Natural killer cell treated with Interleukin-12 subunit alpha and Interleukin-12 subunit beta and Interleukin-15 and Interleukin-18, amount 100 ng/mL, for 72 hours (primary cell): ENCODE results near the gene GRAMD1B. TPM values are rescaled to one million over a fixed set of nuclear protein-coding genes. Genes with fewer than 3 reads are reported as not detected.
"Not testable (repeated sequence)": the region's sequence is repeated elsewhere in the genome, so short reads cannot be mapped to it uniquely, and the experiment has no call there.

ENCODE experiments used
- ATAC-seq, 2 donors: fragments of 150-1000 bp; cut with Tn5 transposase in 1 of 2; sonication (Bioruptor Pico), chemical (Tn5 transposase) in 1 of 2; 2 replicates each; pipeline ENCODE4 v1.10.0; 2021
- DNase-seq: peaks from one replicate; pipeline ENCODE4 v3.0.0; 2022; ENCODE audit warnings: low spot score
- H3K27ac Mint-ChIP-seq, 2 donors: 1 replicate in 1 of 2; 2 replicates in 1 of 2; pipeline ENCODE4 v1.8.0; 2022; ENCODE audit warnings: mixed read lengths in 2 of 2, mild to moderate bottlenecking in 1 of 2, moderate library complexity in 1 of 2
- H3K27me3 Mint-ChIP-seq, 2 donors: 1 replicate in 1 of 2; 2 replicates in 1 of 2; pipeline ENCODE4 v1.8.0; 2022; ENCODE audit warnings: mixed read lengths in 2 of 2
- H3K36me3 Mint-ChIP-seq: one replicate; pipeline ENCODE4 v1.8.0; 2022; ENCODE audit warnings: mixed read lengths
- H3K4me1 Mint-ChIP-seq, 2 donors: 1 replicate in 1 of 2; 2 replicates in 1 of 2; pipeline ENCODE4 v1.8.0; 2022; ENCODE audit warnings: low read depth in 2 of 2, mixed read lengths in 2 of 2, mild to moderate bottlenecking in 1 of 2
- H3K4me3 Mint-ChIP-seq: one replicate; pipeline ENCODE4 v1.8.0; 2022; ENCODE audit warnings: mixed read lengths
- H3K9me3 Mint-ChIP-seq: 2 replicates; pipeline ENCODE4 v1.8.0; 2022; ENCODE audit warnings: mixed read lengths
- total RNA-seq, 2 donors: library from RNA; stranded (reverse); gene quantifications; one replicate each; pipeline ENCODE4 v1.2.3, GENCODE V29; 2022

GRAMD1B gene
- total RNA-seq, 2 donors from 2014 or later = 20.3 to 104 TPM

GRCh38 chr11:123460012-123460700 lies 30.1 kb downstream of the GRAMD1B start:
- H3K27ac Mint-ChIP-seq = no peak overlapping the region
- ATAC-seq (no peak), DNase-seq (no peak)
- H3K4me1 Mint-ChIP-seq = peaks cover 16 to 22% of the 10 kb centered on the region in 2 donors
- no peak overlapping the region for H3K4me3 Mint-ChIP-seq
- H3K27me3 Mint-ChIP-seq = no peaks in the 10 kb centered on the region
- H3K9me3 Mint-ChIP-seq = no peaks in the 10 kb centered on the region
- H3K36me3 Mint-ChIP-seq = no peaks in the 10 kb centered on the region

GRCh38 chr11:123461164-123461563 lies 31.1 kb downstream of the GRAMD1B start:
- no peaks in the 10 kb centered on the region for H3K36me3 Mint-ChIP-seq
- no peak overlapping the region for H3K27ac Mint-ChIP-seq
- no peak for ATAC-seq

GRCh38 chr11:123465667-123466066 lies 35.6 kb downstream of the GRAMD1B start:
- Mint-ChIP-seq H3K4me1 (peaks cover 8 to 26% of the 10 kb centered on the region in 2 donors), H3K27ac (peak overlapping the region; percentile 58 to 84)
- not testable (repeated sequence) for H3K36me3 Mint-ChIP-seq, H3K27me3 Mint-ChIP-seq, H3K9me3 Mint-ChIP-seq, ATAC-seq, H3K4me3 Mint-ChIP-seq, DNase-seq

More at GRCh38 chr11:123461164-123461563, 31.1 kb downstream of the GRAMD1B start:
- Mint-ChIP-seq H3K27me3 (no peaks in the 10 kb centered on the region), H3K9me3 (no peaks in the 10 kb centered on the region), H3K4me1 (peaks cover 11 to 20% of the 10 kb centered on the region in 2 donors), H3K4me3 (no peak overlapping the region)
- DNase-seq = no peak

- not testable (repeated sequence) for H3K36me3 Mint-ChIP-seq, H3K4me3 Mint-ChIP-seq, ATAC-seq, H3K9me3 Mint-ChIP-seq, DNase-seq, H3K27me3 Mint-ChIP-seq
- Mint-ChIP-seq H3K4me1 (peaks cover 8 to 26% of the 10 kb centered on the region in 2 donors), H3K27ac (peak overlapping the region; percentile 58 to 84)
Observed at GRCh38 chr11:123466172-123466571, 36.1 kb downstream of the GRAMD1B start.

- no peak for ATAC-seq
- H3K36me3 Mint-ChIP-seq = no peaks in the 10 kb centered on the region
- H3K4me3 Mint-ChIP-seq = no peak overlapping the region
- no peaks in the 10 kb centered on the region for H3K27me3 Mint-ChIP-seq
- no peaks in the 10 kb centered on the region for H3K9me3 Mint-ChIP-seq
- no peak for DNase-seq
- H3K27ac Mint-ChIP-seq = no peak overlapping the region
- H3K4me1 Mint-ChIP-seq = peaks cover 8 to 26% of the 10 kb centered on the region in 2 donors
Observed at GRCh38 chr11:123469089-123469488, 39.0 kb downstream of the GRAMD1B start.

GRCh38 chr11:123469586-123469985 lies 39.5 kb downstream of the GRAMD1B start:
- Mint-ChIP-seq H3K27ac (no peak overlapping the region), H3K4me1 (peaks cover 6 to 26% of the 10 kb centered on the region in 2 donors), H3K4me3 (no peak overlapping the region), H3K36me3 (no peaks in the 10 kb centered on the region), H3K9me3 (no peaks in the 10 kb centered on the region), H3K27me3 (no peaks in the 10 kb centered on the region)
- ATAC-seq (no peak), DNase-seq (no peak)

GRCh38 chr11:123470842-123471241 lies 40.8 kb downstream of the GRAMD1B start:
- Mint-ChIP-seq H3K4me3 (no peak overlapping the region), H3K27me3 (no peaks in the 10 kb centered on the region), H3K36me3 (no peaks in the 10 kb centered on the region), H3K27ac (no peak overlapping the region), H3K4me1 (peaks cover 4 to 21% of the 10 kb centered on the region in 2 donors), H3K9me3 (no peaks in the 10 kb centered on the region)
- DNase-seq (no peak), ATAC-seq (no peak)

- ATAC-seq = no peak
- Mint-ChIP-seq H3K9me3 (no peaks in the 10 kb centered on the region), H3K27ac (no peak overlapping the region), H3K4me1 (peaks cover 0 to 12% of the 10 kb centered on the region in 2 donors), H3K4me3 (no peak overlapping the region), H3K27me3 (no peaks in the 10 kb centered on the region), H3K36me3 (no peaks in the 10 kb centered on the region)
- no peak for DNase-seq
Observed at GRCh38 chr11:123472236-123472935, 42.3 kb downstream of the GRAMD1B start.

GRCh38 chr11:123473941-123474677 lies 44.0 kb downstream of the GRAMD1B start:
- ATAC-seq = no peak
- H3K36me3 Mint-ChIP-seq = no peaks in the 10 kb centered on the region
- H3K4me1 Mint-ChIP-seq = peaks cover 13 to 22% of the 10 kb centered on the region in 2 donors
- no peaks in the 10 kb centered on the region for H3K9me3 Mint-ChIP-seq
- peaks cover 0 to 3% of the 10 kb centered on the region in 2 donors for H3K27me3 Mint-ChIP-seq
- no peak overlapping the region for H3K4me3 Mint-ChIP-seq
- H3K27ac Mint-ChIP-seq = peak overlapping the region in 1 of 2 donors; percentile 30
- no peak for DNase-seq

GRCh38 chr11:123474994-123475393 lies 44.9 kb downstream of the GRAMD1B start:
- ATAC-seq = no peak
- peaks cover 15 to 19% of the 10 kb centered on the region in 2 donors for H3K4me1 Mint-ChIP-seq
- H3K27me3 Mint-ChIP-seq = peaks cover 0 to 3% of the 10 kb centered on the region in 2 donors
- H3K4me3 Mint-ChIP-seq = no peak overlapping the region
- H3K9me3 Mint-ChIP-seq = no peaks in the 10 kb centered on the region
- H3K36me3 Mint-ChIP-seq = no peaks in the 10 kb centered on the region
- peak overlapping the region in 1 of 2 donors; percentile 30 for H3K27ac Mint-ChIP-seq
- DNase-seq = no peak

GRCh38 chr11:123475469-123475868 lies 45.4 kb downstream of the GRAMD1B start:
- no peak for ATAC-seq
- Mint-ChIP-seq H3K27me3 (peaks cover 0 to 3% of the 10 kb centered on the region in 2 donors), H3K4me1 (peaks cover 20 to 23% of the 10 kb centered on the region in 2 donors), H3K36me3 (no peaks in the 10 kb centered on the region), H3K27ac (no peak overlapping the region), H3K9me3 (no peaks in the 10 kb centered on the region), H3K4me3 (no peak overlapping the region)
- no peak for DNase-seq

GRCh38 chr11:123477205-123477907 lies 47.3 kb downstream of the GRAMD1B start:
- DNase-seq = no peak
- Mint-ChIP-seq H3K36me3 (no peaks in the 10 kb centered on the region), H3K27ac (peak overlapping the region in 1 of 2 donors; percentile 91), H3K9me3 (no peaks in the 10 kb centered on the region), H3K4me3 (no peak overlapping the region), H3K4me1 (peaks cover 32 to 38% of the 10 kb centered on the region in 2 donors), H3K27me3 (peaks cover 0 to 5% of the 10 kb centered on the region in 2 donors)
- no peak for ATAC-seq

GRCh38 chr11:123478352-123478987 lies 48.4 kb downstream of the GRAMD1B start:
- peaks cover 37 to 39% of the 10 kb centered on the region in 2 donors for H3K4me1 Mint-ChIP-seq
- H3K36me3 Mint-ChIP-seq = no peaks in the 10 kb centered on the region
- DNase-seq (no peak), ATAC-seq (peak in 1 of 2 donors; percentile 63)
- no peaks in the 10 kb centered on the region for H3K9me3 Mint-ChIP-seq
- H3K27me3 Mint-ChIP-seq = peaks cover 0 to 8% of the 10 kb centered on the region in 2 donors
- peak overlapping the region; percentile 76 to 91 for H3K27ac Mint-ChIP-seq
- H3K4me3 Mint-ChIP-seq = peak overlapping the region; percentile 62
